ENCODE measurements around the gene JSRP1.

The JSRP1 gene

DNA sequence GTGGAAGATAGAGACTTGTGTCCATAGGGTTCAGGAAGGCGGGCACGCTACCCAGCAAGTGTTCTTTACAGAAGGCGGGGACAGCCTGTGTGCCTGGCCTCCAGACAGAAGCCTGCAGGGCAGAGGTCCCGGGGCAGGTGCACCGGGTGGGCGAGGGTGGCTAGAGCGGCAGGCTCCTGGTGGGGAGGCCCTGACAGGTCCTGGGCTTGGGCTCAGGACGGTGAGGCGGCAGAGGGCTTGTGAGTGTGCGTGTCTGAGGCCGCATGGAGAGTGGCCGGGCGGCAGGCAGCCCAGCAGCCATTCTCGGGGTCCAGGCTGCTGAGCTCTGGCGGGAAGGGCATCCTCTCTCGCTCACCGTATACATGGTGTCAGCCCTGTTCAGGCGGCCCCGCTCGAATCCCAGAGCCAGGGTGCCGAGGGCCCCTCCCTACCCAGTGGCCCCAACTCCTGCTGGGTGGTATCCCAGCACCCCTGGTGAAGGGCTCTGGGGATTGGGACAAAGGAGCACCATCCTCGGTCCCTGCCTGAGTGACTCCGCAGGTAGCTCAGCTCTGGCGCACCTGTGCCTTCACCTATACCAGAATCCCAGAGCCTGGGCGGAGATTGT is 10.1 kb downstream of the JSRP1 start:
- FAIRE-seq = no peak

DNA sequence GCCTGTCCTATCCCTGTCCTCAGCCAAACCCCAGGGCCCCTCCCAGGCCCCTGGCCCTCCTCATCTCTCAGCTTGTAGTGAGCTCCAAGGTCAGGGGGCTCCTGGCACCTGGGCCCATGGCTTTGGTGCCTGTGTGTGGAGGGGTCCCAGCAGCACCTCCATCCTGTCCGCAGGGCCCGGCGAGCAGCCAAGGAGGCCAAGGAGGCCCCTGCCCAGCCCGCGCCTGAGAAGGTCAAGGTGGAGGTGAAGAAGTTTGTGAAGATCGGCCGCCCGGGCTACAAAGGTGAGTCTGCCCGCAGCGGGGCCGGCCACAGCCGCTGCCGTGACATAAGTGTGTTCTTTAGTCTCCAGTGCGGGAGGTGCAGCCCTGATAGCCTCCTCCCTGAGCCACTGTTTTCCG is 10.9 kb downstream of the JSRP1 start:
- no peak for FAIRE-seq

DNA sequence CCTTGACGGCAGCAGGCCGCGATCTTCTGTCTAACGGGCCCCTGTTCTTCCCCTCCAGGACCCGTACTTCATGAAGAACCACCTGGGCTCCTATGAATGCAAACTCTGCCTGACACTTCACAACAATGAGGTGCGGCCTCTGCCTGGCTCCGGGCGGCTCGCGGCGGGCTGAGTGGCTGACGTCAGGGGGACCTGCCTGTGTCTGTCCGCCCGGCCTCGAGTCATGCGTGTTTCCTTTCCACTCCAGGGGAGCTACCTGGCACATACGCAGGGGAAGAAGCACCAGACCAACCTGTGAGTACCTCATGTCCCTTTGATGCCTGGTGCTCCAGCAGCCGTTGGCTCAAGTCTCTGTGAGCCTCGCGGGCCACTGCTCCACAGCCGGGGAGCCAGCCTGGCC is 11.7 kb downstream of the JSRP1 start:
- no peak for FAIRE-seq

DNA sequence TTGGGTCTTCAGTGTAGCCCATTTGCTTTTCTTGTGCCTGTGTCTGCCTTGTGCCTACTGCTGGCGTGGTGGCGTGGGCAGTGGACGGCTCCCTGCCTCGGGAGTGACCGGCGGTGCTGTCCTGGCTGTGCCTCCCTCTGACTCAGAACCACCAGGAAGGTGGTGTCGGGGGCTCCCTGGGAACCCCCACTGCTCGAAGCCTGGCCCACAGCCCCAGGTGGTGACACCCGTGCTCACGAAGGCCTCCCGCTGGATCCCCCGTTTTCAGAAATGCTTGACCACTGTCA is 12.1 kb downstream of the JSRP1 start:
- FAIRE-seq = no peak

DNA sequence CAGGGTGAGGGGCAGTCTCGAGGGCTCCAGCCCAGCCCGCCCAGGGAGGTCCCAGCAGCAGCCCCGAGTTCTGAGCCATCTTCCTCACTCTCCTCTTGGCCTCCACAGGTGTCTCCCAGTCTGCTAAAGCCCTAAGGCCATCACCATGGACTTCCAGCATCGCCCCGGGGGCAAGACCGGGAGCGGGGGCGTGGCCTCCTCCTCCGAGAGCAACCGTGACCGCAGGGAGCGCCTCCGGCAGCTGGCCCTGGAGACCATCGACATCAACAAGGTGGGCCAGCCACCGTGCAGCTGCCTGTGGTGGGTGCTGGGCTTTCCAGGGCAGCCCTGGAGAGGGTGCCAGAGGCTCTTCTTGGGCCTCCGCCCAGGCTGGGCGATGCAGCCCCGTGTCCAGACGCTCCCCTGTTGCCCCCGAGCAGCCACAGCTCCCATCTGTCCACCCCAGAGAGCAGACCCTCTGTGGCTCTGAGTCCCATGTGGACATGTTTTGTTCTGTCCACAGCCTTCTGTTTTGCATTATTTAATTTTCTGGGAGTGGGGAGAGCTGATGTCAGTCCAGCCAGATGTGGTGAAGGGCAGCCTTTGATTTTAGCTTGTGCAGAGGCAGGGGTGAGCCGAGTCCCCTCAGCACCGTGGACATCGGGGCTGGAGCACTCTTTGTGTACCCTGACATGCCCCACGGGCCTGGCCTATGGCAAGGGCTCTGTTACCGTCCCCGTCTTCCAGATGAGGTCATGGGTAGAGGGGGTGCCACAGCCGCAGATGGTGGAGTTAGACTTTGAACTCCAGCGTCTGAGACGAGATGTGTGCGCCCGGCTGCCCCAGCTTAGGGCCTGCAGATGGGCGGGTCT is 12.7 kb downstream of the JSRP1 start:
- FAIRE-seq = no peak

DNA sequence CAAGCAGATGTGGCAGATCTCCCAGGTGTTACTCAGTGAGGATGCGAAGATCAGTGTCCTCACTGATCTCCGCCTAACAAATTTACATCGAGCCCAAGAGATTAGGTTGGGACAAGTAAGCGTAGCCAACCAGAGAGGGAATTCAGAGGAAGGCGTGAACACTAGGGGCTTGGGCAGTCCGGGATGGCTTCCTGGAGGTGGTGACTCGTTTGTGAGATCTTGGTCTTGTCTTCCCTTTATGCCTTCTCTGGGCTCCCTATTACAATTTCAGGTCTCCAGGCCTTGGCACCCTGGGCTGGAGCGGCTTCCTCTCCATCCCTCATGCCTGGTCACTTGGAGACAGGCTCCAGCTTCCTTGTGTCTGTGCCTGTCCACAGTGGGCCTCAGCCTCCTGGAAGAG is 13.4 kb downstream of the JSRP1 start:
- FAIRE-seq = no peak

DNA sequence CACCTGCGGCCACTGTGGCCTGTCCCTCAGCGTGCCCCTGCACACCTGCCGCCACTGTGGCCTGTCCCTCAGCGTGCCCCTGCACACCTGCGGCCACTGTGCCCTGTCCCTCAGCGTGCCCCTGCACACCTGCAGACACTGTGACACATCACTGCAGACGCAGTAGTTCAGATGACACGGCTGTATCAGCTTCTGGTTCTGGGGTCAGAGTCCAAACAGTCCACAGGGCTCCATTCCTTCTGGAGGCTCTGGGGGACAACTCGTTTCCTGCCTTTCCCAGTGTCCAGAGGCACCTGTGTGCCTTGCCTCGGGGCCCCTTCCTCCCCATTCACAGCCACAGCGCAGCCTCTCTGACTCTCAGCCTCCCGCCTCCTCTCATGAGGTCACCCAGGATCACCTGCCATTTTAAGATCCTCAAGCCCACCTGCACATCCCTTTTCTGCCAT is 14.1 kb downstream of the JSRP1 start:
- FAIRE-seq = no peak

DNA sequence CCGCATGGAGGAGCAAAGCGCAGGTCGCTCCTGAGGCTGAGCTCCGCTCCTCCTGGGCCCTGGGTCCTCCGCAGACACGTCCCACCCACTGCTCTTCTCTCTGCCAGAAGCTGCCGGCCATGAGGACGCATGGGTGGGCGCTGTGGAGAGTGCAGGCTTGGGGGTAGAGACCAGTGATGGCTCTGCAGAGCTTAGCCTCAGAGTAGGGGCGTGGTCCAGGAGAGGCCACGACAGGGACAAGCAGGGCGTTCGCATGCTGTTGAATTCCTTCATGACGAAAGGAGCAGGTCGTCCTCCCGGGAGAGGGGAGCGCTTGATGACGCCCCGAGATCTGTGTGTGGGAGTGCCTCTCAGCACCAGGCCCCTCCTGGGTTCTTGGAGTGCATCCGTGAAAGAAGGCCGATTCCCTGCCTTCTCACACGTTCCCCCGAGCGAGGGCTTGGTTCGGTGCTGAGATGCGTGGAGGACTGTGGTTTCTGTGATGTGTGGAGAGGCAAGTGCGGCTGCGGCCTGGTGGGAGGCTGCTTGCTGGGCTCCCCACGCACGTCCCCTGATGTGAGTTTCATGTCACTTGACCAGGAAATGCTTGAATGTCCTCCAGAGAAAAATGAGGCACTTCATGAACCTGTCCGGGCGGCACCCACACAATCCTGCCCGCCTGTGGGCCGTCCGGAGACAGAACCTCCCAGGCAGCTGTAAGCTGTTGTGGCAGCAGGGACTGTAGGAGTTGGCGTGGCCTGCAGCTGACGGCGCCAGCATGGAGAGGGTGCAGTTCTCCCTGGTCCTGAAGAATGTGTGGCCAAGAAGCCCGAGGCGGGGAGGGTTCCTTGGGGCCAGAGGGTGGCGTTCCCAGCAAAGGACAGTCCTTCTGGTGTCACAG is 15.1 kb downstream of the JSRP1 start:
- no peak for FAIRE-seq

DNA sequence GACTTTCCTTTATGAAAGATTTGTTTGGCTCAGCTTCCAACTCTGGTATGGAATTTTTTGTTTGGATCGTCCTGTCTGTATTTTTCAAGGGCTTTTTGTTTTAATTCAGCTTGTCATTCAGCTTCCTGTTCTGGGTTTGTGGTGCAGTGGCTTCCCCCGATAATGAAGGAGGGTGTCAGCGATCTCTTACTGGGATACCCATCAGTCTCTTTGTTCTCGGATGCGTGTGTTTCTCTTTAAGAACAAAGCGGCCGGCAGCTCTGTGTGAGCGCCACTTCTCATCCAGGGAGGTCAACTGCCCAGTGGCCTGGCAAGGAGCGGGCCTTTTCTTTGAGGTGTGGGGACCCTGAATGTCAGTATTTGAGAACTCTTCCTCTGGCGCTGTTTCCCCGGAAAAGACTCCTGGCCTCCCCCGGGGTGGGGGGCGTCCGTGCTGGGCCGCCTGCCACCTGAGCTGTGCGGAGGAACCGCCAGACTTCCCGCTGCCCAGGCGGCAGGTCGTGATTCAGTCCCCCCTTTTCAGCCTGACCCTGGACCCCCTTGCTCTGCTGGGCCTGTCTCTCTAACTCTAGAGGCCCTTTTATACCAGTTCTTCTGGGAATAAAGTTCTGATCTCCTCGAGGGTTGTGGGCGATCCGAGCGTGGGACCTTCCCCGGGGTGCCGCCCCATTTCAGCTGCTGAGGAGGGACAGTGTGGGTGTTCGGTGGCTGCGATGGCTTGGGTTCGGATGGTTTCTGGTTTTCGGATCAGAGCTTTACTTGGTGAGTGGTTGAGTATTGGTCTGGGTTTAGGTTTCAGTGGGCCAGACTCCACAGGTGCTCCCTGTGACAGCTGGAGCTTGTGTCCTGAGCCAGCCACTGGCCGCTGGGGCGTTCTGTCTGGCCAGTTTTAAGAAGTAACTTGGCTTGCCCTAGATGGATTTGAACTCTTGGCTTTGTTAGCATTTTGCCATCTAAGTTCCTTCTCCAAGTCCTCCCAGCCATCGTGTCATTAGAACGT is 16.1 kb downstream of the JSRP1 start:
- FAIRE-seq = no peak

DNA sequence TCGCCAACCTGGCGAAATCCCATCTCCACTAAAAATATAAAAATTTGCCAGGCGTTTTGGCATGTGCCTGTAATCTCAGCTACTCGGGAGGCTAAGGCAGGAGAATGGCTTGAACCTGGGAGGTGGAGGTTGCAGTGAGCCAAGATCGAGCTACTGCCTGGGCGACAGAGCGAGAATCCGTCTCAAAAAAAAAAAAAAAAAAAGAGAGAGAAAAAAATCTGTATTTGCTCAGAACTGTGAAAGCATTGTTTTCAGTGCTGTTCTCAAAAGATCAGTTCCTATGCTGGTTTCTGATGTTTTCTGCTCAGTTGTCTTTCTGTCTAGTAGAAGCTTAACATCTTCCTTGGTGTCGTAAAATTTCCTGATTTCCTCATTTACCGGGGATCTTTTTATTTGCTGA is 17.0 kb downstream of the JSRP1 start:
- FAIRE-seq = no peak

DNA sequence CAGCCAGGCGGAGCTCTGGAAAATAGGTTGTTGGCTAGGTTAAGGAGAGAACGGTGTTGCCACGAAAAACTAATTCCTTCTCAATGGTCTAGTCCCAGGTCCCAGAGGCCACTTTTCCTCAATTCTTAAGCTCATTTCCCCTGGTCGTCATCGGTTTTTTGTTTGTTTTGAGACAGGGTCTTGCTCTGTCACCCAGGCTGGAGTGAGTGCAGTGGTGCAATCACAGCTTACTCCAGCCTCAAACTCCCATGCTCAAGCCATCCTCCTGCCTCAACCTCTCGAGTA is 18.4 kb downstream of the JSRP1 start:
- no peak for FAIRE-seq

DNA sequence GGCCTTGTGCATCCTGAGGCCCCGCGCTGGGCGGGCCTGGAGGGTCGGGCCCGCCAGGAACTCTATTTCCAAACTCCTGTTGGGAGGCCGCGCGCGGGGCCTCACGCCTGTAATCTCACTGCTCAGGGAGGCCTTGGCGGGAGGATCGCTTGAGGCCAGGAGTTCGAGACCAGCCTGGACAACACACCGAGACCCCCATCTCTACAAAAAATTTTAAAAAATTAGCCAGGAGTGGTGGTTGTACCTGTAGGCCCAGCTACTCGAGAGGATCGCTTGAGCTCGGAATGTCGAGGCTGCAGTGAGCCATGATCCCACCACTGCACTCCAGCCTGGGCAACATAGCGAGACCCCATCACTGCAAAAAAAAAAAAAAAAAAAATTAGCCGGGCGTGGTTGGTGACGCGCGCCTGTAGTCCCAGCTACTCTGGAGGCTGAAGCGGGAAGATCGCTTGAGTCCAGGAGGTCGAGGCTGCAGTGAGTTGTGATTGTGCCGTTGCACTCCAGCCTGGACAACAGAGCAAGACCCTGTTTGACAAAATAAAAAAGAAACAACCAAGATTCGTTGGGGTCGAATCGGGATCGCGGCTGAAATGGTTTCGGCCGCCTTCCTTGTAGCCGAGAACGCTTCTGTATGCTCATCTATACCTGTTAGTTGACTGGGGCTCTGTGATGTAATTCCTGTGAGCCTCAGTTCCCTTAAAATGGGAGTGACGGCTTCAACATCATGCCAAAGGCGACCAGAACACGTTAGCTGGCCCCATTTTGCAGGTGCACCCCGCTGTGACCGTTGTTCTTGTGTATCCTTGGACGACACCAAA is 19.0 kb downstream of the JSRP1 start:
- FAIRE-seq = no peak

DNA sequence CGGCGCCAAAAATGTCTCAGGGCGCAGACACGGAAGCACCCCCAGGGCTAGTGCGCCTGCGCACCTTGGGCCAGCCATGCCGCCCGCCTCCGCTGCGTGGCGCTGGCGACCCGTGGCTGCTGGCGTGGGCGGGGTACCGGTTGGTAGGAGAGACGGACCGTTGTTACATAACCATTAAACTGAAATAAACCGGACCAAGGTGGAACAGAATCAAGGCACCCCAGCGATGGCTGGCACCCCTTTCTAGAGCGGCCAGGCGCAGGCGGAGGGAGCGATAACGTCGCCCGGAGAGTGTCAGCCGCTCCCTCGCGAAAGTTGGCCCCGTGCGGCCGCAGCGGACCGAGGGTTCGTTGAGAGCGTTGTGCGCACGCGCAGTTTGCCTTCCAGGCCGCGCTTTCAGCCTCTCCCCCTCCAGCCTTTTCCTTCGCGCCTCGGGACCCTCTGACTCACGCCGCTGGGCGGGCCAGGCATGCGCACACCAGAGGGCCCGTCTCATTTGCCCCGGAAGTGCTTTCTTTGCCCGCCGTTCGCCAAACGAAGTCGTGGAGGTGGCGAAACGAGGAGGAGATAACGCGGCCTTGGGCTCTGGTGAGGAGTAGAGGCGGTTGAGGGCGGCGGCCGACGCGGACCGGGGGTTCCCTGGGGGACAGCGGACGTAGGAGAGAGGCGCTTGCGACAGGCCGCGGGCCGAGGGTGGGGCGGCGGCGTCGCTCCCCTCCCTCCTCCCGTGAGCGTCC is 19.7 kb downstream of the JSRP1 start, which contains the start of the genes PLEKHJ1 and SF3A2:
PLEKHJ1 (minus strand) TSS at position 16 of the 737 bp plus-strand sequence. CDS start 81 bp downstream, outside the sequence.
SF3A2 (plus strand) TSS at position 511 of the 737 bp plus-strand sequence. CDS start 6,595 bp downstream, outside the sequence.
- peak; percentile 75 for FAIRE-seq

DNA sequence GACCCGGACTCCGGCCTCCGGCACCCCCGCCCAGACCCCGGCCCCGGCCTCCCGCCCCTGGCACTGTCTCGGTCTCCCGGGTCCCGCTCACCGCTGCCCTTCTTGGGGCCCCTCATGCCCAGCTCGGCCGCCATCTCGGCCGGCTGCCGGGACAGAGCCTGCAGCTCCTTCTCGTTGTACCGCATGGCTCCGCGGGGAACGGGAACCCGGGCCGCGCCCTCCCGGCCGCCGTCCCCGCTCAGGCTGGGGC is 20.2 kb downstream of the JSRP1 start:
- FAIRE-seq = no peak

DNA sequence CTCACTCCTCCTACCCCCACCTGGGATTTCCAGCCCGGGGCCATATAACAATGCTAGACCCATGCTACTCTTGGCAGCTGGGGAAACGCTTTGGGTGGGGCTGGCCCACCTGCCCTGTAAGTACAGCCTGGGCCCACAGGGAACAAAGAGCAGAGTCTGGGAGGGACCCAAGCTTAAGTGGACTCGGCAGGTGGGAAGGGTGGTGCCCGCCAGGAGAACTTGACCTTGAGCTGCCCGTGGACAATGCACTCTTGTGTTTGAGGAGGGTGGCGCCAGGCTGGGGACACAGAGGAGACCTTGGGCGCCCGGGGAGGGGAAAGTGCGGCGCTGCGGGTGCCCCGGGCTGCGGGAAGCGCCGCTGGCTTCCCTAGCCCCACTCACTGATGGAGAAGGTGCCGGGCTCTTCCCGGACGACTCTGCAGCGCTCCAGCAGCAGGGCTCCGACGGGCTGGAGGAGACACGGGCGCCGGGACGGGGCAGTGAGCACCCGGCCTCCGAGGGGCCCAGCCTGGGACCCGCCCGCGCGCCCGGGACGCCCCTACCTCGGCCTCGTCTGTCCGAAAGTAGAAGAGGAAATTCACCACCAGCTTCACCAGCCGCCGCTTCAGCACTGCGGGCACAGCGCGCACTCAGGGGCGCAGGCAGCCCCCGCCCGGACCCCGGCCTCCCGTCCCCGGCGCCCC is 20.7 kb downstream of the JSRP1 start:
- no peak for FAIRE-seq

DNA sequence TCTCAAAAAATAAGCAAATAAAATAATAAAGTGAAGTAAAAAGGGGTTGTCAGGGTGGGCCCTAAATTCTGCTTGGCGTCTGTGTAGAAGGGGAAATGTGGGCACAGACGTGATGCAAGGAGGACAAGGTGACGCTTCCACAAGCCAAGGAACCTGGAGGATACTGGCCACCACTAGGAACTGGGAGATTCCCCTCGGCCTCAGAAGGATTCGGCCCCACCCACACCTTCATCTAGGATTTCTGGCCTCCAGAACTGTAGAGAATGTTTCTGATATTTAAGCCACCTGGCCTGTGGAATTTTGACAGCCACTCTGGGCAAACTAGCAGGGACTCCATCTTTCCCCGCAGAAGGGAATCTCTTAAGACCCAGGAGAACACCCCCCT is 21.2 kb downstream of the JSRP1 start:
- FAIRE-seq = no peak

DNA sequence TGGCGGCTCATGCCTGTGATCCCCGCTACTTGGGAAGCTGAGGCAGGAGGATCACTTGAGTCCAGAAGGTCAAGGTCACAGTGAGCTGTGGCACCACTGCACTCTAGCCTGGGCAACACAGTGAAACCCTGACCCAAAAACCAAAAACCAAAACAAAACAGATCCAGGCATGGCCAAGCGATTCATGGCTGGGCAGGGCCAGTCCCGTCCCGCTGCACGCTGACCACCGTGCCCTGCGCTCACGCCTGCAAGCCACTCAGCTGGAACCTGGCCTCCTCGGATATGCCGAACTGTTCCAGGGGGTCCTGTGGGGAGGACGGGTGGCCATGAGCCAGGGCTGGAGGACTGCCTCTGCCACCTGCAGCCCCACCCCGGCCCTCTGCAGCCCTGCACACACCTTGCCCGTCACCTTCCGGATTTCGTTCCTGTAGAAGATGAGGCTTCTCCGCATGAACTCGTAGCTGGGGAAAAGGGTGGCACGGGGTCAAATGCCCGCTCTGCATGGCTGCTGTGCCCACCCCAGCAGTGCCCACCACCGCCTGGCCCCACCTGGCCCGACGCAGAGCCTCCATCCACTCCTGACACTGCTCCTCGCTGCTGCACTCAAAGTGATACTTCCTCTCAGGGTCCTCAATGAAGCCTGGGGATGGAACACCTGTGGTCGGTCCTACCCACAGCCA is 22.5 kb downstream of the JSRP1 start:
- FAIRE-seq = no peak

DNA sequence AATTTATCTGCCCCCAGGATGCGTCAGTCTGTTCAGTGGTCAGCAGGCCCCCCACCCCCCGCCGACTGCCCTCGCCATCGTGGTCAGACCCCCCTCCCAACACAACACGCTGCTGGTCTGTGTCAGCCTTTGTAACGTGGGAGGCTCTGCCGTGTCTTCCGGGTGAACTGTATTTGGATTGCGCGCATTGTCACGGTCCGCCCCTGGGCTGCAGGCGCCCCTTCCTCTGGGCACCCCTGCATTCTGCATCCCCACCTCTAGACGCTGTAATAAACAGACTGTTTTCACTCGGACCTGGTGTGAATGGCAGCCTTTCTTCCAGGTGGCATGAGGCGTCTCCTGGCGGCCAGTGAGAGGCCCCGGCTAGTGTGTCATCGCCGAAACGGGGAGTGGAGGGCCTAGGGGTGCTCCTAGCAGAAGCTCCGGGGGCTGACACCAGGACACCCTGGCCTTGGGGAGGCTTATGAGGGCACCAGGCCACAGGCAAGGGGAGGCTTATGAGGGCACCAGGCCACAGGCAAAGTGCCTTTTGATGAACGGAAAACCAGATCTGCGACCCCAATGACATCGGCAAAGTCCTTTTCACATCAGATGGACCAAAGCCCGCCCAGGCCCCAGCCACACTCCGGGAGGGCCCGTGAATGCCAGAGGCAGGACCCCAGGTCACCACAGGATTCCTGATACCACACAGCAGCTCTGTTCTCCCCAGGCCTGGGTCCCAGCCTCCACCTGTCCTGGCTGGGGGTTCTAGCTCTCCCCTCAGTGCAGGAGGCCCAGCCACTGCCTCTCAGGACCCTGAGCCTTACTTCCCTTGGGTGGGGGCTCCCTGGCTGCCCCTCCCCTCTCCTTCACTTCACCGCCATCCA is 23.7 kb downstream of the JSRP1 start:
- no peak for FAIRE-seq
